GF-D8 (cell line): ENCODE results near the gene MAG.
A peak's percentile ranks its signal among the peaks of the same experiment; 100 is the strongest.

Experiments used
- DNase-seq: peaks from one replicate; lab custom pipeline; 2025; lab: John Stamatoyannopoulos, UW

The MAG gene

GRCh38 chr19:35318679-35319448 lies 26.9 kb downstream of the MAG start:
- no peak for DNase-seq

- DNase-seq: peak; percentile 78
These were observed 28.2 kb downstream of the MAG start for GRCh38 chr19:35320065-35320713.

- no peak for DNase-seq
These were observed 29.3 kb downstream of the MAG start for GRCh38 chr19:35321291-35321690.

GRCh38 chr19:35322014-35322413 lies 30.1 kb downstream of the MAG start:
- DNase-seq: no peak

GRCh38 chr19:35327642-35328041 lies 35.7 kb downstream of the MAG start:
- DNase-seq: no peak

- DNase-seq: no peak
These were observed 36.9 kb downstream of the MAG start, which contains the start of gene CD22 for GRCh38 chr19:35328851-35329285. Gene CD22, plus strand, starts transcription at chr19:35329187. Its CDS starts 2,854 bp downstream, at chr19:35332041.

- DNase-seq: no peak
These were observed 37.4 kb downstream of the MAG start for GRCh38 chr19:35329323-35329722.

GRCh38 chr19:35330475-35330874 lies 38.5 kb downstream of the MAG start:
- DNase-seq: no peak

- DNase-seq: no peak
These were observed 39.7 kb downstream of the MAG start for GRCh38 chr19:35331551-35332214.

- no peak for DNase-seq
These were observed 40.9 kb downstream of the MAG start for GRCh38 chr19:35332817-35333216.

GRCh38 chr19:35334144-35334753 lies 42.3 kb downstream of the MAG start:
- no peak for DNase-seq

- no peak for DNase-seq
These were observed 44.4 kb downstream of the MAG start for GRCh38 chr19:35336166-35336955.

- DNase-seq: no peak
These were observed 45.4 kb downstream of the MAG start for GRCh38 chr19:35337097-35337983.

GRCh38 chr19:35337984-35338296 lies 46.0 kb downstream of the MAG start:
- no peak for DNase-seq

- no peak for DNase-seq
These were observed 48.5 kb downstream of the MAG start for GRCh38 chr19:35340431-35340830.

GRCh38 chr19:35341006-35341405 lies 49.0 kb downstream of the MAG start:
- no peak for DNase-seq

GRCh38 chr19:35341565-35342225 lies 49.7 kb downstream of the MAG start:
- DNase-seq: no peak

- DNase-seq: no peak
These were observed 50.5 kb downstream of the MAG start for GRCh38 chr19:35342430-35342829.

- no peak for DNase-seq
These were observed 52.6 kb downstream of the MAG start for GRCh38 chr19:35344511-35345031.

GRCh38 chr19:35345671-35346111 lies 53.7 kb downstream of the MAG start:
- no peak for DNase-seq
